NCI-H146 (cell line): ENCODE measurements around the gene BEND7.
A peak's percentile ranks its signal among the peaks of the same experiment; 100 is the strongest.

ENCODE experiments used
- DNase-seq: peaks from one replicate; lab custom pipeline; 2025; lab: John Stamatoyannopoulos, UW

BEND7 gene

GRCh38 chr10:13521026-13521425, 7.8 kb downstream of the BEND7 start:
- DNase-seq: no peak

GRCh38 chr10:13520194-13520593, 8.6 kb downstream of the BEND7 start:
- DNase-seq: no peak

- DNase-seq: peak; percentile 18
These were observed 10.6 kb downstream of the BEND7 start for GRCh38 chr10:13518076-13518692.

GRCh38 chr10:13517675-13518074, 11.1 kb downstream of the BEND7 start:
- DNase-seq: no peak

- no peak for DNase-seq
These were observed 12.6 kb downstream of the BEND7 start for GRCh38 chr10:13516176-13516575.

- DNase-seq: no peak
These were observed 13.3 kb downstream of the BEND7 start for GRCh38 chr10:13515467-13515866.

GRCh38 chr10:13514296-13514695, 14.5 kb downstream of the BEND7 start:
- no peak for DNase-seq

GRCh38 chr10:13512564-13512963, 16.2 kb downstream of the BEND7 start:
- DNase-seq: no peak

GRCh38 chr10:13511409-13511808, 17.4 kb downstream of the BEND7 start:
- no peak for DNase-seq

- no peak for DNase-seq
These were observed 23.6 kb downstream of the BEND7 start for GRCh38 chr10:13505052-13505680.

- DNase-seq: no peak
These were observed 24.9 kb downstream of the BEND7 start for GRCh38 chr10:13503745-13504463.

GRCh38 chr10:13502380-13502779, 26.4 kb downstream of the BEND7 start:
- no peak for DNase-seq

- no peak for DNase-seq
These were observed 28.6 kb downstream of the BEND7 start for GRCh38 chr10:13500201-13500600.

- no peak for DNase-seq
These were observed 29.7 kb downstream of the BEND7 start for GRCh38 chr10:13499150-13499549.

- DNase-seq: no peak
These were observed 31.9 kb downstream of the BEND7 start for GRCh38 chr10:13496931-13497330.

GRCh38 chr10:13496164-13496563, 32.6 kb downstream of the BEND7 start:
- no peak for DNase-seq

GRCh38 chr10:13492493-13493180, 36.2 kb downstream of the BEND7 start:
- no peak for DNase-seq

- no peak for DNase-seq
These were observed 37.0 kb downstream of the BEND7 start for GRCh38 chr10:13491747-13492360.

- no peak for DNase-seq
These were observed 38.3 kb downstream of the BEND7 start for GRCh38 chr10:13490503-13490902.

- DNase-seq: no peak
These were observed 39.7 kb downstream of the BEND7 start for GRCh38 chr10:13489035-13489599.

- DNase-seq: no peak
These were observed 43.2 kb downstream of the BEND7 start for GRCh38 chr10:13485623-13486022.

- no peak for DNase-seq
These were observed 44.9 kb downstream of the BEND7 start for GRCh38 chr10:13483951-13484350.
